ENCODE data around the gene ARHGAP22. TPM values are rescaled to one million over a fixed set of nuclear protein-coding genes. Genes with fewer than 3 reads are reported as not detected.

Gene ARHGAP22
- total RNA-seq, 1 donor, result 45.6 TPM

GRCh38 chr10:48501787-48502771 lies 102.8 kb downstream of the ARHGAP22 start:
- H3K4me1 ChIP-seq (ENCODE audit: insufficient read depth, low read length), result peaks cover 15% of the 10 kb centered on the region
- TF ChIP-seq, protein P1, sequence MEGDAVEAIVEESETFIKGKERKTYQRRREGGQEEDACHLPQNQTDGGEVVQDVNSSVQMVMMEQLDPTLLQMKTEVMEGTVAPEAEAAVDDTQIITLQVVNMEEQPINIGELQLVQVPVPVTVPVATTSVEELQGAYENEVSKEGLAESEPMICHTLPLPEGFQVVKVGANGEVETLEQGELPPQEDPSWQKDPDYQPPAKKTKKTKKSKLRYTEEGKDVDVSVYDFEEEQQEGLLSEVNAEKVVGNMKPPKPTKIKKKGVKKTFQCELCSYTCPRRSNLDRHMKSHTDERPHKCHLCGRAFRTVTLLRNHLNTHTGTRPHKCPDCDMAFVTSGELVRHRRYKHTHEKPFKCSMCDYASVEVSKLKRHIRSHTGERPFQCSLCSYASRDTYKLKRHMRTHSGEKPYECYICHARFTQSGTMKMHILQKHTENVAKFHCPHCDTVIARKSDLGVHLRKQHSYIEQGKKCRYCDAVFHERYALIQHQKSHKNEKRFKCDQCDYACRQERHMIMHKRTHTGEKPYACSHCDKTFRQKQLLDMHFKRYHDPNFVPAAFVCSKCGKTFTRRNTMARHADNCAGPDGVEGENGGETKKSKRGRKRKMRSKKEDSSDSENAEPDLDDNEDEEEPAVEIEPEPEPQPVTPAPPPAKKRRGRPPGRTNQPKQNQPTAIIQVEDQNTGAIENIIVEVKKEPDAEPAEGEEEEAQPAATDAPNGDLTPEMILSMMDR (IDR thresholded peaks at IDR 0.05; ENCODE audit: extremely low read depth, low read depth, low read length), result no peak
- no peaks in the 10 kb centered on the region for H3K27me3 ChIP-seq (ENCODE audit: insufficient read depth, low read length)
- no peak overlapping the region for H3K4me2 ChIP-seq (ENCODE audit: insufficient read depth, low read length)
- H3K79me2 ChIP-seq (ENCODE audit: insufficient read depth, low read length), result peaks cover 98% of the 10 kb centered on the region
- no peak overlapping the region for H3K4me3 ChIP-seq (ENCODE audit: insufficient read depth, low read length)
- peaks cover 14% of the 10 kb centered on the region for H3K36me3 ChIP-seq (ENCODE audit: insufficient read depth, low read length)
- no peak overlapping the region for H2AFZ ChIP-seq (ENCODE audit: low read length)
- peak overlapping the region; percentile 51 for H3K27ac ChIP-seq (ENCODE audit: low read depth, low read length)
- no peaks in the 10 kb centered on the region for H3K9me3 ChIP-seq (ENCODE audit: low read depth, low read length)
- peak; percentile 83 for DNase-seq (ENCODE audit: insufficient read length, low spot score, missing footprints)
- peaks cover 55% of the 10 kb centered on the region for H4K20me1 ChIP-seq (ENCODE audit: insufficient read depth, low read length)

- TF ChIP-seq, protein P1 (IDR thresholded peaks at IDR 0.05; ENCODE audit: extremely low read depth, low read depth, low read length), result no peak
- H3K79me2 ChIP-seq (ENCODE audit: insufficient read depth, low read length), result peaks cover 98% of the 10 kb centered on the region
These were observed 103.6 kb downstream of the ARHGAP22 start for GRCh38 chr10:48501226-48501625.

DNA sequence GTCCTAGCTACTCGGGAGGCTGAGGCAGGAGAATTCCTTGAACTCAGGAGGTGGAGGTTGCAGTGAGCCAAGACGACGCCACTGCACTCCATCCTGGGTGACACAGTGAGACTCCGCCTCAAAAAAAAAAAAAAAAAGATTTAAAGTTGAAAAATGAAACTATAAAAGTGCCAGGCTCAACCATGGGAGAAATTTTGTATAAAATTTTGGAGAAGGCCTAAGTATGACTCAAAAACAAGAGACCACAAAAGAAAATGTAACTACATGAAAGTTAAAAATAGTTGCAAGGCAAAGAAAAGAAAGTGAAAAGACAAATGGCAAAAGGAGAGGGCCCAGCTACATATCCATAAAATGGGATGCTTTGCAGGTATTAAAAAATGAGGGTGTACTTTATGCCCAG lies 104.1 kb downstream of the ARHGAP22 start:
- Histone ChIP-seq H4K20me1 (ENCODE audit: insufficient read depth, low read length) (peaks cover 45% of the 10 kb centered on the region), H3K27ac (ENCODE audit: low read depth, low read length) (no peak overlapping the region), H3K79me2 (ENCODE audit: insufficient read depth, low read length) (peaks cover 98% of the 10 kb centered on the region)

More at GRCh38 chr10:48501226-48501625, 103.6 kb downstream of the ARHGAP22 start:
- Histone ChIP-seq H3K27me3 (ENCODE audit: insufficient read depth, low read length) (no peaks in the 10 kb centered on the region), H4K20me1 (ENCODE audit: insufficient read depth, low read length) (peaks cover 50% of the 10 kb centered on the region), H3K27ac (ENCODE audit: low read depth, low read length) (no peak overlapping the region), H3K4me2 (ENCODE audit: insufficient read depth, low read length) (no peak overlapping the region), H2AFZ (ENCODE audit: low read length) (no peak overlapping the region), H3K4me3 (ENCODE audit: insufficient read depth, low read length) (no peak overlapping the region), H3K36me3 (ENCODE audit: insufficient read depth, low read length) (peaks cover 14% of the 10 kb centered on the region), H3K4me1 (ENCODE audit: insufficient read depth, low read length) (peaks cover 21% of the 10 kb centered on the region), H3K9me3 (ENCODE audit: low read depth, low read length) (no peaks in the 10 kb centered on the region)
- no peak for DNase-seq (ENCODE audit: insufficient read length, low spot score, missing footprints)

More for the DNA sequence above, 104.1 kb downstream of the ARHGAP22 start:
- TF ChIP-seq, protein P1 (IDR thresholded peaks at IDR 0.05; ENCODE audit: extremely low read depth, low read depth, low read length), result no peak
- H3K27me3 ChIP-seq (ENCODE audit: insufficient read depth, low read length), result no peaks in the 10 kb centered on the region
- no peak overlapping the region for H3K4me3 ChIP-seq (ENCODE audit: insufficient read depth, low read length)
- peak; percentile 71 for DNase-seq (ENCODE audit: insufficient read length, low spot score, missing footprints)
- H3K4me1 ChIP-seq (ENCODE audit: insufficient read depth, low read length), result peaks cover 21% of the 10 kb centered on the region
- no peaks in the 10 kb centered on the region for H3K9me3 ChIP-seq (ENCODE audit: low read depth, low read length)
- no peak overlapping the region for H2AFZ ChIP-seq (ENCODE audit: low read length)
- peaks cover 18% of the 10 kb centered on the region for H3K36me3 ChIP-seq (ENCODE audit: insufficient read depth, low read length)
- H3K4me2 ChIP-seq (ENCODE audit: insufficient read depth, low read length), result no peak overlapping the region
